IMR-90 (cell line): ENCODE data around the gene ATG7. TPM values are rescaled to one million over a fixed set of nuclear protein-coding genes. Genes with fewer than 3 reads are reported as not detected.
A peak's percentile ranks its signal among the peaks of the same experiment; 100 is the strongest.

Experiments used
- ATAC-seq: fragments of 200-7000 bp; cut with Tn5 transposase; 2 replicates; pipeline ENCODE4 v1.9.1; 2020; ENCODE audit warnings: low read depth, mild to moderate bottlenecking, moderate library complexity
- BruUV-seq: library from RNA; stranded (reverse); fragments of 400-500 nt; replicated peaks from 2 replicates; lab custom pipeline; 2021; lab: Mats Ljungman, UMichigan
- CTCF ChIA-PET: fragments of 300-600 bp; formaldehyde crosslinking; extraction: SDS; loops from one replicate; lab custom pipeline; 2021; ENCODE audit warnings: antibody characterized with exemption; lab: Yijun Ruan, JAX
- POLR2A ChIA-PET: fragments of 300-600 bp; sonication (Branson Sonifier 250); formaldehyde crosslinking; loops from one replicate; lab custom pipeline; 2022; ENCODE audit warnings: antibody characterized with exemption; ENCODE audit not compliant: unreplicated experiment; lab: Charles Lee
- DNase-seq: peaks from one replicate; pipeline ENCODE4 v3.0.0; 2013
- H2AFZ ChIP-seq: replicated peaks from 2 replicates; pipeline ENCODE3; 2013; ENCODE audit warnings: low read length, mild to moderate bottlenecking; ENCODE audit not compliant: poor library complexity
- H2AK5ac ChIP-seq: 2 replicates; pipeline ENCODE4 v1.6.1; 2013; ENCODE audit warnings: low read depth, low read length, inconsistent platforms
- H2AK9ac ChIP-seq: replicated peaks from 2 replicates; pipeline ENCODE3; 2013; ENCODE audit warnings: mild to moderate bottlenecking, low read depth, low read length, moderate library complexity; ENCODE audit not compliant: poor library complexity
- H2BK120ac ChIP-seq: 2 replicates; pipeline ENCODE4 v1.6.1; 2013; ENCODE audit warnings: low read depth, low read length, inconsistent platforms
- H2BK15ac ChIP-seq: 3 replicates; pipeline ENCODE4 v1.6.1; 2013; ENCODE audit warnings: low read depth, low read length, inconsistent platforms
- H2BK20ac ChIP-seq: 2 replicates; pipeline ENCODE4 v1.6.1; 2013; ENCODE audit warnings: low read depth, mild to moderate bottlenecking, inconsistent platforms, low read length, moderate library complexity
- H2BK5ac ChIP-seq: 2 replicates; pipeline ENCODE4 v1.6.1; 2013; ENCODE audit warnings: mild to moderate bottlenecking, low read depth, low read length, inconsistent platforms; ENCODE audit not compliant: poor library complexity, severe bottlenecking
- H3K14ac ChIP-seq: replicated peaks from 2 replicates; pipeline ENCODE4 v1.6.1; 2013; ENCODE audit warnings: low read depth, low read length, inconsistent platforms
- H3K18ac ChIP-seq: 2 replicates; pipeline ENCODE4 v1.6.1; 2013; ENCODE audit warnings: low read depth, low read length, control low read depth
- H3K23ac ChIP-seq: 2 replicates; pipeline ENCODE4 v1.6.1; 2013; ENCODE audit warnings: low read depth, low read length, inconsistent platforms
- H3K27ac ChIP-seq: 2 replicates; pipeline ENCODE4 v1.5.1; 2013; ENCODE audit warnings: mild to moderate bottlenecking, control low read depth, low read length; ENCODE audit not compliant: insufficient read depth
- H3K27me3 ChIP-seq: 2 replicates; pipeline ENCODE4 v1.6.1; 2013; ENCODE audit warnings: low read length; ENCODE audit not compliant: control insufficient read depth, insufficient read depth
- H3K36me3 ChIP-seq: 2 replicates; pipeline ENCODE4 v1.6.1; 2013; ENCODE audit warnings: low read length, mixed read lengths; ENCODE audit not compliant: control insufficient read depth, insufficient read depth
- H3K4ac ChIP-seq: 2 replicates; pipeline ENCODE4 v1.6.1; 2013; ENCODE audit warnings: low read depth, low read length, inconsistent platforms
- H3K4me1 ChIP-seq: 2 replicates; pipeline ENCODE4 v1.6.1; 2013; ENCODE audit warnings: low read length, mixed read lengths; ENCODE audit not compliant: control insufficient read depth, insufficient read depth
- H3K4me2 ChIP-seq: 2 replicates; pipeline ENCODE4 v1.6.1; 2013; ENCODE audit warnings: low read depth, mild to moderate bottlenecking, control low read depth, low read length, moderate library complexity
- H3K4me3 ChIP-seq: 2 replicates; pipeline ENCODE4 v1.5.1; 2013; ENCODE audit warnings: low read depth, mild to moderate bottlenecking, control low read depth, low read length, moderate library complexity; ENCODE audit not compliant: insufficient read depth
- H3K56ac ChIP-seq: 2 replicates; pipeline ENCODE4 v1.6.1; 2013; ENCODE audit warnings: low read length, inconsistent platforms; ENCODE audit not compliant: insufficient read depth; ENCODE audit errors: extremely low read depth
- H3K79me1 ChIP-seq, 2 experiments: 2 replicates each; pipeline ENCODE4 v1.6.1; 2013; ENCODE audit warnings: low read length in 2 of 2, inconsistent platforms in 1 of 2, low read depth in 1 of 2
- H3K9ac ChIP-seq: 2 replicates; pipeline ENCODE4 v1.6.1; 2013; ENCODE audit warnings: low read depth, low read length, control low read depth
- H3K9me1 ChIP-seq: 2 replicates; pipeline ENCODE4 v1.6.1; 2013; ENCODE audit warnings: low read length, inconsistent platforms; ENCODE audit not compliant: insufficient read depth
- H3K9me3 ChIP-seq: 2 replicates; pipeline ENCODE4 v1.6.1; 2013; ENCODE audit warnings: low read length; ENCODE audit not compliant: control insufficient read depth, insufficient read depth
- H4K20me1 ChIP-seq: 2 replicates; pipeline ENCODE4 v1.6.1; 2013; ENCODE audit warnings: low read length, inconsistent platforms; ENCODE audit not compliant: insufficient read depth
- H4K5ac ChIP-seq: 2 replicates; pipeline ENCODE4 v1.6.1; 2013; ENCODE audit warnings: mild to moderate bottlenecking, low read depth, low read length, control low read depth
- H4K8ac ChIP-seq, 2 experiments: 2 replicates each; pipeline ENCODE4 v1.6.1; 2013; ENCODE audit warnings: low read depth in 2 of 2, low read length in 2 of 2, control low read depth in 1 of 2, inconsistent platforms in 1 of 2
- H4K91ac ChIP-seq: 2 replicates; pipeline ENCODE4 v1.6.1; 2013; ENCODE audit warnings: low read depth, low read length, inconsistent platforms; ENCODE audit not compliant: insufficient read depth
- CHD1 ChIP-seq: IDR thresholded peaks from 2 replicates; pipeline ENCODE4 v1.6.1; 2012; ENCODE audit warnings: low read depth, low read length, improper control_type of control experiment
- MAFK ChIP-seq: IDR thresholded peaks from 2 replicates; pipeline ENCODE4 v1.6.1; 2012; ENCODE audit warnings: low read depth, low read length, improper control_type of control experiment
- MXI1 ChIP-seq: IDR thresholded peaks from 2 replicates; pipeline ENCODE4 v1.6.1; 2012; ENCODE audit warnings: low read depth, mild to moderate bottlenecking, low read length, moderate library complexity, borderline replicate concordance
- NFE2L2 ChIP-seq: fragments of 150-350 bp; IDR thresholded peaks from 2 replicates; pipeline ENCODE4 v1.6.1; 2016; ENCODE audit warnings: low read depth, mild to moderate bottlenecking, low read length
- RAD21 ChIP-seq: IDR thresholded peaks from 2 replicates; pipeline ENCODE4 v1.6.1; 2012; ENCODE audit warnings: low read length, improper control_type of control experiment
- WGBS, 2 experiments: methylation state at CpG; one replicate each; pipeline versions ENCODE4 v1.1.5 to v1.1.7; 2013; ENCODE audit warnings: missing lambda C conversion rate in 2 of 2; ENCODE audit not compliant: insufficient read length in 1 of 2; ENCODE audit errors: extremely low coverage in 2 of 2; 5-methylcytosine and 5-hydroxymethylcytosine counted together
- dilution Hi-C: fragments of 300-500 bp; cut with HindIII; formaldehyde crosslinking; loops from one replicate; pipeline ENCODE4 v1.14.3; 2018; ENCODE audit warnings: low sequenced_read_pairs; ENCODE audit not compliant: unreplicated experiment
- in situ Hi-C: fragments of 300-500 bp; cut with MboI; formaldehyde crosslinking; loops from 3 replicates; pipeline ENCODE4 v1.14.3; 2019; ENCODE audit warnings: low sequenced_read_pairs, inconsistent platforms, mixed read lengths
- intact Hi-C: fragments of 100-400 bp; cut with micrococcal nuclease; formaldehyde crosslinking; loops from 2 replicates; pipeline ENCODE4 v1.10.0; 2022
- polyA plus RNA-seq, 3 experiments: library from polyadenylated mRNA; depleted of rRNA; stranded (reverse); fragments of >200 nt; gene quantifications; 2 replicates each; pipeline ENCODE4 v1.2.3, GENCODE V29; 2012; ENCODE audit warnings: low replicate concordance in 1 of 3
- total RNA-seq: library from RNA; depleted of rRNA; stranded (reverse); fragments of >200 nt; gene quantifications from 2 replicates; pipeline ENCODE4 v1.2.3, GENCODE V29; 2012

ATG7 gene
- total and polyA plus RNA-seq, 2 of the 4 experiments (the other 2 are of a cell fraction) = 15.6 to 51.4 TPM

DNA sequence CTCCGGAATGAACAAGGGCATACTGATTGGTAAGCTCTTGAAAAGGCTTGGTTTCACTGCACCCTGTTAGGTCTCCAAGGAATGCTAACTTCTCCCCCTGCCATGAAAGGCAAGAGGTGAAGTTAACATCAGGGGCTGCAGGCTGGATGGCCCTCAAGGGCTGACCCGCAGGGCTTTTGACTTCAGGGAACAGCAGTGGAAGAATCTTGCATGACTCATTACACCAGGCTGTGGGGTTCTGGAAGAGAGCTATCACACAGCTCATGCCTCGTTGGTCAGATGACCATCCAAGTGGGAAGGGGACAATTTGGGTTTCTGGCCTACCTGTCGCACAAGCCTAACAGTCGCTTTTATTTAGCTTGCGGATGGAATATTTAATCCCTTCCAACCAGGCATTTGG, 23.6 kb upstream of the ATG7 start:
- BruUV-seq = no TSS peak

More for the DNA sequence above, 23.6 kb upstream of the ATG7 start:
- no peak overlapping the region for H2BK15ac ChIP-seq
- no peak overlapping the region for H3K18ac ChIP-seq
- H3K79me1 ChIP-seq = peaks cover 50 to 70% of the 10 kb centered on the region in 2 experiments
- no peak; the same call in 1 of the 2 replicates for ATAC-seq
- dilution Hi-C loops = no loop called here
- no peak overlapping the region for H2AK9ac ChIP-seq
- peak overlapping the region; percentile 1 for H2AFZ ChIP-seq
- no peak overlapping the region for H3K4me3 ChIP-seq
- no peak overlapping the region for H3K27ac ChIP-seq
- peak; percentile 41 for DNase-seq
- H2BK120ac ChIP-seq = no peak overlapping the region
- peaks cover 6% of the 10 kb centered on the region for H3K4me1 ChIP-seq
- no peak overlapping the region for H4K8ac ChIP-seq
- no peak overlapping the region for H3K23ac ChIP-seq
- 0 out of 2 replicates have a peak, but pooled peaks cover 8% of the 10 kb centered on the region for H4K20me1 ChIP-seq
- TF ChIP-seq MAFK (no peak), NFE2L2 (no peak), RAD21 (no peak), MXI1 (no peak), CHD1 (no peak)
- in situ Hi-C loops = no loop called here
- H3K4me2 ChIP-seq = no peak overlapping the region
- H3K36me3 ChIP-seq = peaks cover 4% of the 10 kb centered on the region; the same call in 1 of the 2 replicates
- no peak overlapping the region for H2BK5ac ChIP-seq
- WGBS, 2 experiments = 82% methylated on average over 2 of the region's 6 CpGs; no CpG with 5 or more reads in 1 of the 2 experiments
- H3K9ac ChIP-seq = no peak overlapping the region
- ChIA-PET CTCF (no interaction called here), POLR2A (interaction anchor here (1.0 to 1.2 kb wide), 2 partner anchors 24 to 40 kb away, joined by 3 read pairs; partner anchors contain the start of gene ATG7)
- peak overlapping the region; percentile 30; the same call in 1 of the 2 replicates for H2AK5ac ChIP-seq
- no peak overlapping the region; the same call in 1 of the 2 replicates for H3K4ac ChIP-seq
- H4K5ac ChIP-seq = no peak overlapping the region
- no peaks in the 10 kb centered on the region for H3K9me3 ChIP-seq
- no peak overlapping the region for H3K56ac ChIP-seq
- H2BK20ac ChIP-seq = no peak overlapping the region
- no peaks in the 10 kb centered on the region for H3K27me3 ChIP-seq
- no peak overlapping the region for H4K91ac ChIP-seq
- intact Hi-C loops = no loop called here
- H3K9me1 ChIP-seq = peaks cover 20% of the 10 kb centered on the region
- 0 out of 2 replicates have a peak overlapping the region, but pooled peaks have one; percentile 30 for H3K14ac ChIP-seq
